ENCODE results near the gene ARHGEF1. TPM values are rescaled to one million over a fixed set of nuclear protein-coding genes. Genes with fewer than 3 reads are reported as not detected.

ARHGEF1 gene
- total RNA-seq, 2 donors from 2014 or later: 89.9 to 116 TPM

- H3K4me1 Mint-ChIP-seq: peaks cover 26% of the 10 kb centered on the region
- H3K4me1 ChIP-seq (ENCODE audit: control insufficient read depth, insufficient read depth, low read length): peaks cover 23% of the 10 kb centered on the region
- peak overlapping the region; percentile 67 for H3K27ac Mint-ChIP-seq
- 12 to 19% methylated on average over 7 to 8 of the region's 8 CpGs for WGBS, 2 experiments (ENCODE audit: insufficient coverage in 1 of 2, insufficient read length in 1 of 2)
- peaks cover 37% of the 10 kb centered on the region for H3K36me3 ChIP-seq (ENCODE audit: control insufficient read depth, insufficient read depth, low read length)
- no peak for TF ChIP-seq CTCF (conservative IDR thresholded peaks at IDR 0.05)
- no peaks in the 10 kb centered on the region for H3K9me3 ChIP-seq (ENCODE audit: control insufficient read depth, low read length)
- peak overlapping the region; percentile 79 for H3K4me3 ChIP-seq (ENCODE audit: low read length)
- peak overlapping the region; percentile 81 for H3K4me3 Mint-ChIP-seq
- peaks cover 7% of the 10 kb centered on the region for H3K27me3 ChIP-seq (ENCODE audit: control insufficient read depth, insufficient read depth, low read length, poor library complexity, severe bottlenecking)
- no peak overlapping the region for H3K27ac ChIP-seq (ENCODE audit: low read depth, low read length)
- no peaks in the 10 kb centered on the region for H3K9me3 Mint-ChIP-seq
- H3K27me3 Mint-ChIP-seq (ENCODE audit: insufficient read depth): peaks cover 18% of the 10 kb centered on the region
- H3K36me3 Mint-ChIP-seq (ENCODE audit: low read depth): peaks cover 37% of the 10 kb centered on the region
- peak overlapping the region; percentile 38 for H3K9ac ChIP-seq (ENCODE audit: extremely low read depth, low read length, poor library complexity, severe bottlenecking)
- no peak for DNase-seq
These were observed 23.8 kb upstream of the ARHGEF1 start for GRCh38 chr19:41859213-41859617.

- no peaks in the 10 kb centered on the region for H3K9me3 ChIP-seq (ENCODE audit: control insufficient read depth, low read length)
- Mint-ChIP-seq H3K27me3 (ENCODE audit: insufficient read depth) (peaks cover 12% of the 10 kb centered on the region), H3K9me3 (no peaks in the 10 kb centered on the region), H3K36me3 (ENCODE audit: low read depth) (peaks cover 43% of the 10 kb centered on the region), H3K4me1 (peaks cover 26% of the 10 kb centered on the region), H3K4me3 (peak within 1 kb of the TSS; percentile 81), H3K27ac (peak within 1 kb of the TSS; percentile 97)
- peaks cover 28% of the 10 kb centered on the region for H3K4me1 ChIP-seq (ENCODE audit: control insufficient read depth, insufficient read depth, low read length)
- peak within 1 kb of the TSS; percentile 98 for H3K4me3 ChIP-seq (ENCODE audit: low read length)
- peak within 1 kb of the TSS; percentile 99 for H3K9ac ChIP-seq (ENCODE audit: extremely low read depth, low read length, poor library complexity, severe bottlenecking)
- peaks cover 1% of the 10 kb centered on the region for H3K27me3 ChIP-seq (ENCODE audit: control insufficient read depth, insufficient read depth, low read length, poor library complexity, severe bottlenecking)
- 0% methylated on average over 22 to 76 of the region's 76 CpGs for WGBS, 2 experiments (ENCODE audit: insufficient coverage in 1 of 2, insufficient read length in 1 of 2)
- TF ChIP-seq CTCF (conservative IDR thresholded peaks at IDR 0.05): peak; percentile 72
- H3K36me3 ChIP-seq (ENCODE audit: control insufficient read depth, insufficient read depth, low read length): peaks cover 43% of the 10 kb centered on the region
- H3K27ac ChIP-seq (ENCODE audit: low read depth, low read length): peak within 1 kb of the TSS; percentile 85
- peak; percentile 99 for DNase-seq
These were observed 23.2 kb upstream of the ARHGEF1 start, which contains the start of gene RPS19 for GRCh38 chr19:41859618-41860418. TSS of gene RPS19 (plus strand) at chr19:41860255. CDS start at chr19:41860775, 520 bp downstream.

GRCh38 chr19:41860419-41861115, 22.4 kb upstream of the ARHGEF1 start:
- peak overlapping the region; percentile 85 for H3K27ac ChIP-seq (ENCODE audit: low read depth, low read length)

More at GRCh38 chr19:41860419-41861115, 22.4 kb upstream of the ARHGEF1 start:
- H3K9ac ChIP-seq (ENCODE audit: extremely low read depth, low read length, poor library complexity, severe bottlenecking): peak overlapping the region; percentile 99
- DNase-seq: peak; percentile 53
- H3K4me3 ChIP-seq (ENCODE audit: low read length): peak overlapping the region; percentile 98
- no peaks in the 10 kb centered on the region for H3K27me3 ChIP-seq (ENCODE audit: control insufficient read depth, insufficient read depth, low read length, poor library complexity, severe bottlenecking)
- no peak for TF ChIP-seq CTCF (conservative IDR thresholded peaks at IDR 0.05)
- H3K9me3 ChIP-seq (ENCODE audit: control insufficient read depth, low read length): no peaks in the 10 kb centered on the region
- peaks cover 28% of the 10 kb centered on the region for H3K4me1 ChIP-seq (ENCODE audit: control insufficient read depth, insufficient read depth, low read length)
- Mint-ChIP-seq H3K4me1 (peaks cover 26% of the 10 kb centered on the region), H3K4me3 (peak overlapping the region; percentile 81), H3K27me3 (ENCODE audit: insufficient read depth) (peaks cover 9% of the 10 kb centered on the region), H3K27ac (peak overlapping the region; percentile 97), H3K9me3 (no peaks in the 10 kb centered on the region), H3K36me3 (ENCODE audit: low read depth) (peaks cover 49% of the 10 kb centered on the region)
- 1 to 2% methylated on average over 25 to 45 of the region's 45 CpGs for WGBS, 2 experiments (ENCODE audit: insufficient coverage in 1 of 2, insufficient read length in 1 of 2)
- H3K36me3 ChIP-seq (ENCODE audit: control insufficient read depth, insufficient read depth, low read length): peaks cover 50% of the 10 kb centered on the region
